HK-2 (cell line): ENCODE results near the gene PLCD3.

Source experiments
- DNase-seq: peaks from one replicate; pipeline ENCODE4 v3.0.0-alpha.2; 2018; ENCODE audit not compliant: unreplicated experiment

PLCD3 gene

DNA sequence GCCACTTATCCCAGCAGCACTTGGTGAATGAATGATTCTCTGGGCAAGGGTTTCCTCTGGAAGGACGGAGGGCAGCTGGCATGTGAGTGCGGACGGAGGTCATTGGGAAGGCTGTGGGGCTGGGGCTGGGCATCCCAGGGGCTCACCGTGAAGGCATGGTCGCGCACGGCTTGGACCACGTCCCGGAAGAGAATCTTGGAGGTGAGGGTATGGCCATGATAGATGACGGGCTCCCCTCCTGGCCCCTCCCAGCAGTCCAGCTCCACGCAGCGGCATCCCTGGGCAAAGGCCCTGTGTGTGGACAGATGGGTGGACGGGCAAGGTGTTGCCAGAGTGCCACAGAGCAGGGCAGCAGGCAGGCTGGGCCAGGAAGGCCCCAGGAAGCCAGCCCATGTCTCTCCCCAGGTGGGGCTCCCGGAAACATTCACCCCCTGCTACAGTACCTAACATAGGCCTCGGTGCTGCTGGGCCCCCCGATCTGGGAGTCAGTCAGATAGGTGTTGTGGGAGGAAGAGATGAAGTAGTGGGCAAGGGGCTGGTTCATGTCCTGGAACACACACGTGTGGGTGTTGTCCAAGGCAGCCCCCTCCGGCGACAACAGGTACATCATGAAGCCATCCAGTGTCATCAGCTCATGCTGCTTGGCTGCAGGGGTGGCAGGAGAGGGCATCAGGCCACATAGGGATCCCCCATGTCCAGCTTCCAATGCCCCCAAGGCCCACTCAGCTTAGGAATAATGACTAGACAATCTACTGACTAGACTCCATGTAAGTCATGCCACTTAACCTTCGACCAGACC is 14.3 kb downstream of the PLCD3 start:
- DNase-seq = no peak

DNA sequence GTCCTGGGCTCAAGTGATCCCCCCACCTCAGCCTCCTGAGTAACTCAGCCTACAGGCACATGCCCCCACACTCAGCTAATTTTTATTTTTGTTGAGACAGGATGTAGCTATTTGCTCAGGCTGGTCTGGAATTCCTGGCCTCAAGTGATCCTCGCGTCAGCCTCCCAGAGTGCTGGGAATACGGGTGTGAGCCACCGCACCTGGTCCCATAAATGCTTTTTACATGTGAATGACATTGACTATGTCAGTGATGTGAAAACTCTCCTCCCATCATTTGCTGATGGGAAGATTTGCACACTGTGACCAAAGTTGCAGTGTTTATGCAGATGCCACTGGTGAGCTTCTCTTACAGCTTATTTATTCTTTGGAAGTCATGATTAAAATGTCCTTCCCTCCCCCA is 15.0 kb downstream of the PLCD3 start:
- DNase-seq = no peak

DNA sequence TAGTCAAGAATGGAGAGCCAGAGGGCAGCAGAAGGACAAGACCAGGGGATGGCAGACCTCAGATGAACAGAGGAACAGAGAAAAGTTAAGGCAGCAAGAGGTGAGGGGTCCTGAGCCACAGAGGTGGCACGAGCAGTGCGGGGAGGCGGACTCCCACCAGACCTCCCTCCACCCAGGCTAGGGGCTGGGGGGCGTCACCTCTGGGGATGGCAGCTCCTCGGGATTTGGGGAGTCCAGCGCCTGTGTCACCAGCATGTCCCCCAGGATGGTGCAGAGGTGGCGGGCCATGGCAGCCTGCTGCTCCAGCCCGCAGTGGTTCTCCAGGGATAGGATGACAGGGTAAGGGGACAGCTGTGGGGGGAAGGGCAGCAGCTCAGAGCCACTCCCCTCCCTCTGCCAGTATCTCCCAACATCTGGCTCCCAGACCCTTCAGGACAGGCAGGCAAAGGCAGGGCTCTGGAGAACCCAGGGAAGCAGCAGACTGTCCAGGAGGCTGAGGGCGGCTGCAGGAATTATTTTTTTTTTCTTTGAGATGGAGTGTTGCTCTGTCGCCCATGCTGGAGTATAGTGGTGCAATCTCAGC is 15.8 kb downstream of the PLCD3 start:
- DNase-seq = no peak

DNA sequence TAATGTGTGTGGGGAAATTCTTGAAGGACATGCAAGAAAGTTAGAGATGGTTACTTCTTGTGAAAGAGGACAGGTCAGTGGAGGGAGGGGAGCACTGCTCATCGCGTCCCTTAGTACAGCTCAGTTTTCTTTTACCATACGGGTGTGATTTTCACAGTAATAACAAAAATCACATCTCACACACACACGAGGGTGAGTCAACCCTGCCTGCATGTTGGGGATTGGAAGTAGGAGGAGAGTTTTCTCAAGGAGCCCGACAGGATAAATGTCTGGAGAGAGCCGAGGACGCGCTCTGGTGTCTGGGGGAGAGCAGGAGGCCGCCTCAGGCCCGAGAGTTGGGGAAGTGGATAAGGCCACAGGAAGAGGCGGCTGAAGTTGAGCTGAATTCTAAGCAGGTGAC is 16.4 kb downstream of the PLCD3 start:
- no peak for DNase-seq

DNA sequence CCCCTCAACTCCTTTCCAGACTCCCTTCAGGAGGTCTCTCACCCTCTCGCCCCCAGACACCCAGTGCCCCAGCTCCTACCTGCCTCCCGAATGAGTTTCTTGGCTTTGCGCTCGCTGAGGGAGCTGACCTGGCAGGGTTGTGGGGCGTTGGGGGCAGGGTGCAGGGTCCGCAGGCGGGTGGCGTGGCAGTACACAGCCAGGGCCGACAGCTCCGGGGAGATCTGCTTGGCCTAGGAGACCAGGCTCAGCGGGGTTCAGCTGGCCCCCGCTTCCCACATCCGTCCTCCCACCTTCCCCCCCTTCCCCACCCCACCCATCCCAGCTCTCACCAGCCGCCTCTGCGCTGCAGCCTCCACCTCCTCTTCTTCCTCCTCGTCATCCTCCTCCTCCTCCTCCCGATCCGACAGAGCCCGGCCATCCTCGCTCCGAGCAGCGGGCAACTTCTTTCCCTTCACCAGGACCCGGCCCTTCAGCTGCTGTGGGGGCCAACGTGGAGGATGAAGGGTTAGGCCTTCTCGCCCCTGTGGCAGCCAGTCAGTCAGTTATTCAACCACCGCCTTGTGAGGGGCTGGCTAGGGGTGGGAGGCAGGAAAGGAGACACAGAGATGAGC is 17.2 kb downstream of the PLCD3 start:
- DNase-seq = no peak

GRCh38 chr17:45114117-45114932 is 18.0 kb downstream of the PLCD3 start:
- DNase-seq = no peak

GRCh38 chr17:45113424-45113754 is 18.9 kb downstream of the PLCD3 start:
- no peak for DNase-seq

- no peak for DNase-seq
Measured at GRCh38 chr17:45112559-45113423, 19.5 kb downstream of the PLCD3 start.

DNA sequence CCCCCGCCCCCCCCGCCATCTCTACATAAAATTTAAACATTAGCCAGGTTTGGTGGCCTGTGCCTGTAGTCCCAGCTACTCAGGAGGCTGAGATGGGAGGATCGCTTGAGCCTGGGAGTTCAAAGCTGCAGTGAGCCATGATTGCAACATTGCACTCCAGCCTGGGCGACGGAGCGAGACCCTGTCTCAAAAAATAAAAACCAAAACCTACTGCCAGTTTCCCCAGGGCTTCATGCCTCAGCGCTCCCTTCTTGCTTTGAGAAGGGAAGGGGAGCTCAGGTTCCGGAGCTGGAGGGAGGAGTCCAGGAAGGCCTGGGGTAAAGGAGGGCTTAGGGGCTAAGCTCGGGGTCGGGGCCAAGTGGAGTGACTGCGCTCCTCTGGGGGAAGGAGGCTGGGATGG is 20.5 kb downstream of the PLCD3 start:
- DNase-seq = no peak

- no peak for DNase-seq
Measured at GRCh38 chr17:45110676-45111611, 21.4 kb downstream of the PLCD3 start.

DNA sequence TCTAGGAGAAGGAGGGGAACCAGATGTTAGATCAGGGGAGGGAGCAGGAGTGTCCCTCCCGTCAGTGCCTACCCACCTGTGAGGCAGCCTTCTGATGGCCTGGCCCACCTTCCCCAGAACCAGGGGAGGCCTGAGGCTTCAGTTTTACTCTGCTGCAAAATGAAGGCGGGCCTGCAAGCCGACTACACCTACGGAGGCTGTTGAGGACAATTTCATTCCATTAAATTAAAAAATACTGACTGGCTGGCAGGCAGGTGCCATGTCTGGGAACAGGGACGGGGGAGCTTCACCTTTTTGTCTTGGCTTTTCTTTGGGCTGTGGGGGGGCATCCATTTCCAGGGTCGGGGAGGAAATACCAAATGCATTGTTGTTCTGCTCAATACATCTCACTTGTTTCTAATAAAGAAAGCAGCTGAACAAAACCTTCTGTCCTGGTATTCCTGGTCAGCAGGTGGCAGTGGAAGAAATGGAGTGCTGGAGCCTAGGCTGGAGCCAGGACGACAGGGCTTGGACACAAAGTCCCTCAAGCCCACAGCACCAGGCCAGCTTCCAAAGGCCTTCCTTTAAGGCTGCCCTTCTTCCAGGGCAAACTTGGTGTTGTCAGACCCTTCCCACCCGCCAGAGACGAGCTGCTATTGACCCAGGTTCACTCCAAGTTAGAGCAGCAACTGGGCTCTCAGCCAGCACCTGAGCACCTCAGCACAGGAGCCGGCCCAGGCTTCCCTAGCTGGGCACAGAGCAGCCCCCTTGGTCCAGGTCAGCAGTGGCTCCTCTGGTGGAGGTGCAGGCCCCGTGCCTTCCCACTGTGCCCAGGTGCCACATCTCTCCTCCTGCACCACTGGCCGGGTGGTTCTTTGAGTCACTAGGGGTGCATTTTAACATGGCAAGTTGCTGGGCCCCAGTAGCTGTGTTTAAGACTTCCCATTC is 23.5 kb downstream of the PLCD3 start:
- no peak for DNase-seq

GRCh38 chr17:45108051-45108450 is 24.3 kb downstream of the PLCD3 start:
- DNase-seq = no peak

- no peak for DNase-seq
Measured at GRCh38 chr17:45107293-45108010, 24.9 kb downstream of the PLCD3 start.

- DNase-seq = no peak
Measured at GRCh38 chr17:45106582-45106981, 25.7 kb downstream of the PLCD3 start.

DNA sequence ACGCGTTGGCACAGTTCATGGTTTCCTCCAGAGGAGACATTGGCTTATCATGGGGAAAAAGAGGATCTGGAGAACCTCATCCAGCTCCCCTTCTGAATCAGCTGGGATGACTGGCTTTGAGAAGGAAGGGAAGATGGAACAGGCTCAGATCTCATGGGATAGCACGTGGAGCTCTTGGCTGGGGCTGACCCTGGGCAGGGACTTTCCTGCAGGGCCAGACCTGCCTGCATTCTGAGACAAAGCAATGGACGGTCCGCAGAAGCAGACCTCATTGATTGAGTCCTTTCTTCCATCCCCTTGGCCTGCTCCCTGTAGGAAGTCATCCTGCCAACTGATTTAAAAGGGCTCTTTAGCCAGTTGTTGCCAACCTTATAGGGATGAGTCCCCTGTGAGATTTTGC is 26.2 kb downstream of the PLCD3 start:
- DNase-seq = no peak

DNA sequence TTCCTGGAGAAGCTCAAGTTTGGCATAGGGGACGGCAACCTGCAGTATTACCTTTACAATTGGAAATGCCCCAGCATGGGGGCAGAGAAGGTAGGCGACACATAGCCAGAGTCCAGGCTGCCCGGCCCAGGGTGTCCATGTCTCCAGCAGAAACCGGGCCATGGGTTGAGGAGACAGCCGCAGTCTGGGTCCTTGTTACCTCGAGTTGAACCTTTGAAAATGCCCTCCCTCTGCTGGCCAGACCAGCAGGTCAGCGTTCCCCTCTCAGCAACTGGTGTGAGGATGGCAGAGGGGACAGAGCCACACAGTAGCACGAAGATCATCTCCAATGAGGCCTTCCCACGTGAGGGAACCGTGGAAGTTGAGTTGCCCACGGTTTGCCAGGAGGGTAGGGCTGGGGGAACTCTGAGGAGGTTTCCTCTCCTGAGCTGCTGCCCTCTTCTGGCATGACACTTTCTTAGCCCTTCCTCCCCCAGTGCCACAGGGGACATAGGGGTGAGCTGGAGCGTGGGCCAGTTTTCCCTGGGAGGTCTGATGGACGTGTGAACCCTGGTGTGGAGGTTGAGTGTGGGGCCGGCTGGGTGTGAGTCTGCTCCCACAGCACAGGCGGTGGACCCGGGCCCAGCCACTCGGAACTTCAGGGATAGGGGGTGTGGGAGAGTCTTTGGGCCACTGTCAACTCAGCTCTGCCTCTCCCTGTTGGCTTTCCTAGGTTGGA is 27.2 kb downstream of the PLCD3 start:
- no peak for DNase-seq

DNA sequence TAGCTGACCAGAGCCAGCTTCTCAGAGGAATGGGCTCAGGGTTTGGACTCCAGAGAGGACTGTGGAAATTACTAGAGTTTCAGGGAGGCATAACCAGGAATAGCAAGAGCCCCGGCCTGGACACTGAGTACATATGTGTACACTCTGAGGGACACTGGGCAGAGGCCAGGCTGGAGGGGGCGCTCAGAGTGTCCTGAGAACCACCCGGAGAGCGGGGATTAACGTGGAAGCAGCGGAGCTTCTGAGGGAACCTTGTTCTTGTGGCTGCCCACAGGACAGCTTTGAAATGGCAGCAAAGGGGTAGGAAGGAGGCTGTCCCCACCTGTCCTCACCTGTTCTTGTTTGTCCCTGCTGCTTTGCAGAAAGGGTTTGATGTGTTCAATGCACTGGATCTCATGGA is 27.8 kb downstream of the PLCD3 start:
- DNase-seq = no peak

DNA sequence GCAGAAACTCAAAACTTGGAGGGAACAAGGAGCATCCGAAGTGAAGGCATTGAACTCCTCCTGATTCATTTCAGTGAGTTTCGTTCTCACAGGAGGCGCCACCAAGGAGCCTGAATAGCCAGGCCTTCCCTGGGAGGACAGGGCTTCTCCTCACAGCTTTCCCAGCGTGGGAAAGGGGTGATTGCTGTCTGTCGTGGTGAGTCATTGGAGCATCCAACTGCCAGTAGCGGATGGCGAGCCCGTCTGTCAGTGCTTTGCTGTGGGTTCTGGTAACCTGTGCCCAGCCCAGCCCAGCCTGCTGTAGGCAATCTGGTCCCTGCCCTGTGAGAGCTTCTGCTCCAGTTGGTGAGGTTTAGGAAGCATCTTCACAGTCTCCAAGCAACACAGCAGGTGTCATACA is 28.3 kb downstream of the PLCD3 start:
- DNase-seq = no peak
